ENCODE results near the gene HSPA2. TPM values are rescaled to one million over a fixed set of nuclear protein-coding genes. Genes with fewer than 3 reads are reported as not detected.

HSPA2 gene
- total and polyA plus RNA-seq, 8 donors: 3.3 to 7.2 (median 5.4) TPM

- FAIRE-seq (no peak), ATAC-seq (no peak), DNase-seq (no peak)
- no peaks in the 10 kb centered on the region for H3K36me3 ChIP-seq
- peaks cover 0 to 19% (median 0%) of the 10 kb centered on the region in 3 donors for H3K4me1 ChIP-seq
- no peak for TF ChIP-seq CTCF (IDR thresholded peaks at IDR 0.05)
- H3K27ac ChIP-seq: peak overlapping the region in 1 of 4 donors; percentile 17
- no peaks in the 10 kb centered on the region for H3K9me3 ChIP-seq
- H3K4me3 ChIP-seq: no peak overlapping the region
- no peaks in the 10 kb centered on the region for H3K27me3 ChIP-seq
- intact Hi-C loops (cut with DNase I): no loop called here
- WGBS, 2 donors: 44 to 61% methylated on average over 5 of the region's 5 CpGs
Observed at GRCh38 chr14:64544607-64545312, 4.2 kb downstream of the HSPA2 start.

GRCh38 chr14:64549016-64549415, 8.5 kb downstream of the HSPA2 start:
- FAIRE-seq: no peak
- WGBS, 2 donors: 60 to 69% methylated on average over 1 of the region's 1 CpG

GRCh38 chr14:64549791-64550620, 9.5 kb downstream of the HSPA2 start, which contains the start of gene PPP1R36:
TSS of gene PPP1R36 (plus strand) at chr14:64549961. CDS start at chr14:64549998, 37 bp downstream.
- no peak for FAIRE-seq
- Histone ChIP-seq H3K9me3 (no peaks in the 10 kb centered on the region), H3K27ac (peak within 1 kb of the TSS; percentile 66 to 85 (median 73)), H3K4me1 (peaks cover 0 to 5% (median 4%) of the 10 kb centered on the region in 3 donors), H3K27me3 (no peaks in the 10 kb centered on the region), H3K36me3 (no peaks in the 10 kb centered on the region), H3K4me3 (peak within 1 kb of the TSS; percentile 30 to 54 (median 35))
- intact Hi-C loops (cut with DNase I): no loop called here
- TF ChIP-seq CTCF (IDR thresholded peaks at IDR 0.05): no peak
- 2 to 5% methylated on average over 54 of the region's 54 CpGs for WGBS, 2 donors
- peak; percentile 55 to 86 (median 74) for DNase-seq
- ATAC-seq: peak; percentile 94 to 97 (median 97)

More at GRCh38 chr14:64549016-64549415, 8.5 kb downstream of the HSPA2 start:
- intact Hi-C loops (cut with DNase I): no loop called here
- ATAC-seq (no peak), DNase-seq (no peak)
- Histone ChIP-seq H3K36me3 (no peaks in the 10 kb centered on the region), H3K27ac (peak overlapping the region in 3 of 4 donors; percentile 66 to 85 (median 68)), H3K4me3 (no peak overlapping the region), H3K27me3 (no peaks in the 10 kb centered on the region), H3K4me1 (peaks cover 0 to 9% (median 4%) of the 10 kb centered on the region in 3 donors), H3K9me3 (no peaks in the 10 kb centered on the region)
- no peak for TF ChIP-seq CTCF (IDR thresholded peaks at IDR 0.05)

- FAIRE-seq (no peak), DNase-seq (no peak), ATAC-seq (peak; percentile 38 to 54 (median 47))
- no peaks in the 10 kb centered on the region for H3K36me3 ChIP-seq
- H3K27me3 ChIP-seq: no peaks in the 10 kb centered on the region
- WGBS, 2 donors: 25 to 31% methylated on average over 7 of the region's 7 CpGs
- peak overlapping the region; percentile 66 to 85 (median 73) for H3K27ac ChIP-seq
- H3K4me1 ChIP-seq: peaks cover 0 to 5% (median 4%) of the 10 kb centered on the region in 3 donors
- H3K9me3 ChIP-seq: no peaks in the 10 kb centered on the region
- H3K4me3 ChIP-seq: peak overlapping the region in 3 of 4 donors; percentile 30 to 54 (median 37)
- TF ChIP-seq CTCF (IDR thresholded peaks at IDR 0.05): no peak
- intact Hi-C loops (cut with DNase I): no loop called here
Observed at GRCh38 chr14:64550621-64551333, 10.2 kb downstream of the HSPA2 start.
